ENCODE results near the gene TNNI2. TPM values are rescaled to one million over a fixed set of nuclear protein-coding genes. Genes with fewer than 3 reads are reported as not detected.
A peak's percentile ranks its signal among the peaks of the same experiment; 100 is the strongest.

TNNI2 gene
- total RNA-seq, 1 experiment from 2014 or later, result not detected

- Histone ChIP-seq H3K14ac (ENCODE audit: insufficient read depth, low read length) (no peak overlapping the region), H3K4me2 (ENCODE audit: insufficient read depth, insufficient read length, low read length) (no peak overlapping the region), H3K18ac (ENCODE audit: insufficient read length, low read depth, low read length) (no peak overlapping the region), H2AFZ (ENCODE audit: low read length) (no peak overlapping the region), H4K91ac (ENCODE audit: insufficient read length, low read depth, low read length) (no peak overlapping the region), H3K4me1 (ENCODE audit: insufficient read depth, low read length) (no peaks in the 10 kb centered on the region), H3K27me3 (ENCODE audit: insufficient read depth, low read length) (no peaks in the 10 kb centered on the region), H3K27ac (ENCODE audit: insufficient read length, low read depth, low read length) (no peak overlapping the region), H2BK5ac (ENCODE audit: insufficient read length, low read length) (no peak overlapping the region), H3K23me2 (ENCODE audit: insufficient read length, low read depth, low read length, poor library complexity, severe bottlenecking) (peaks cover 3% of the 10 kb centered on the region), H2AK5ac (ENCODE audit: insufficient read length, low read length) (no peak overlapping the region), H3K23ac (ENCODE audit: insufficient read length, low read depth, low read length) (no peak overlapping the region), H3K79me1 (ENCODE audit: insufficient read depth, low read depth, low read length, poor library complexity, severe bottlenecking) (no peaks in the 10 kb centered on the region), H2BK12ac (ENCODE audit: insufficient read length, low read depth, low read length) (no peak overlapping the region), H4K20me1 (ENCODE audit: control insufficient read depth, insufficient read depth, insufficient read length) (no peaks in the 10 kb centered on the region), H3K4ac (ENCODE audit: low read depth, low read length) (no peak overlapping the region), H2BK15ac (ENCODE audit: low read depth, low read length) (no peak overlapping the region), H2BK20ac (ENCODE audit: low read depth, low read length, poor library complexity, severe bottlenecking) (no peak overlapping the region), H3K9ac (ENCODE audit: extremely low read depth, insufficient read length, low read length) (no peak overlapping the region), H3K79me2 (ENCODE audit: insufficient read depth, low read length) (no peaks in the 10 kb centered on the region), H4K5ac (ENCODE audit: insufficient read length, low read depth, low read length) (no peak overlapping the region), H4K8ac (replicated peaks; ENCODE audit: insufficient read length, low read depth, low read length) (no peak overlapping the region), H3K56ac (ENCODE audit: insufficient read length, low read depth, low read length) (no peak overlapping the region), H2BK120ac (ENCODE audit: low read depth, low read length, poor library complexity, severe bottlenecking) (no peak overlapping the region), H3T11ph (ENCODE audit: low read length) (no peak overlapping the region), H3K9me3 (ENCODE audit: control insufficient read depth, low read depth, low read length) (no peaks in the 10 kb centered on the region)
- WGBS (ENCODE audit: extremely low coverage, insufficient read length, low lambda C conversion rate), result no CpG with 5 or more reads among the region's 11 CpGs
- Mint-ChIP-seq H3K4me3 (no peak overlapping the region), H3K4me1 (peaks cover 3 to 9% of the 10 kb centered on the region in 2 experiments; a peak in 3 of 4 replicates), H3K36me3 (ENCODE audit: insufficient read depth in 1 of 3, low read depth in 3 of 3) (no peaks in the 10 kb centered on the region), H3K9me3 (no peaks in the 10 kb centered on the region), H3K27ac (peak overlapping the region in 1 of 3 experiments; percentile 61; a peak in 1 of 7 replicates), H3K27me3 (ENCODE audit: low read depth) (peaks cover 28% of the 10 kb centered on the region)
- TF ChIP-seq, protein P1, sequence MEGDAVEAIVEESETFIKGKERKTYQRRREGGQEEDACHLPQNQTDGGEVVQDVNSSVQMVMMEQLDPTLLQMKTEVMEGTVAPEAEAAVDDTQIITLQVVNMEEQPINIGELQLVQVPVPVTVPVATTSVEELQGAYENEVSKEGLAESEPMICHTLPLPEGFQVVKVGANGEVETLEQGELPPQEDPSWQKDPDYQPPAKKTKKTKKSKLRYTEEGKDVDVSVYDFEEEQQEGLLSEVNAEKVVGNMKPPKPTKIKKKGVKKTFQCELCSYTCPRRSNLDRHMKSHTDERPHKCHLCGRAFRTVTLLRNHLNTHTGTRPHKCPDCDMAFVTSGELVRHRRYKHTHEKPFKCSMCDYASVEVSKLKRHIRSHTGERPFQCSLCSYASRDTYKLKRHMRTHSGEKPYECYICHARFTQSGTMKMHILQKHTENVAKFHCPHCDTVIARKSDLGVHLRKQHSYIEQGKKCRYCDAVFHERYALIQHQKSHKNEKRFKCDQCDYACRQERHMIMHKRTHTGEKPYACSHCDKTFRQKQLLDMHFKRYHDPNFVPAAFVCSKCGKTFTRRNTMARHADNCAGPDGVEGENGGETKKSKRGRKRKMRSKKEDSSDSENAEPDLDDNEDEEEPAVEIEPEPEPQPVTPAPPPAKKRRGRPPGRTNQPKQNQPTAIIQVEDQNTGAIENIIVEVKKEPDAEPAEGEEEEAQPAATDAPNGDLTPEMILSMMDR (conservative IDR thresholded peaks at IDR 0.05), result no peak
- DNase-seq, result no peak
Observed at GRCh38 chr11:1829039-1829820, 9.6 kb upstream of the TNNI2 start.

All from H9 (cell line).